ENCODE data around the gene CCIN. TPM values are rescaled to one million over a fixed set of nuclear protein-coding genes. Genes with fewer than 3 reads are reported as not detected.
"Not testable (repeated sequence)": the region's sequence is repeated elsewhere in the genome, so short reads cannot be mapped to it uniquely, and the experiment has no call there.

Gene CCIN
- total and polyA plus RNA-seq, 2 of the 13 experiments (the other 11 are each of a cell fraction or from before 2014, with no cell fraction given), result not detected

DNA sequence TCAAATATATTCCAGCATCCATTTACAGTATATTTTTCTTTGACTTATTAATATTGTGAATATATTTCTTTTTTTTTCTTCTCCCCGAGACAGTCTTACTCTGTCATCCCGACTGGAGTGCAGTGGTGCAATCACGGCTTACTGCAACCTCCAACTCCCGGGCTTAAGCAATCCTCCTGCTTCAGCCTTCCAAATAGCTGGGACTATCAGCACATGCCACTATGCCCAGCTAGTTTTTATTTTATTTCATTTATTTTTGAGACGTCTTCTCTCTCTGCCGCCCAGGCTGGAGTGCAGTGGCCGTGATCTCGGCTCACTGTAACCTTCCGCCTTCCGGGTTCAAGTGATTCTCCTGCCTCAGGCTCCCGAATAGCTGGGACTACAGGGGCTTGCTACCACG lies 40.0 kb upstream of the CCIN start:
- POLR2A ChIA-PET, result no interaction called here
- intact Hi-C loops (cut with micrococcal nuclease; ENCODE audit: unreplicated experiment), result no loop called here

DNA sequence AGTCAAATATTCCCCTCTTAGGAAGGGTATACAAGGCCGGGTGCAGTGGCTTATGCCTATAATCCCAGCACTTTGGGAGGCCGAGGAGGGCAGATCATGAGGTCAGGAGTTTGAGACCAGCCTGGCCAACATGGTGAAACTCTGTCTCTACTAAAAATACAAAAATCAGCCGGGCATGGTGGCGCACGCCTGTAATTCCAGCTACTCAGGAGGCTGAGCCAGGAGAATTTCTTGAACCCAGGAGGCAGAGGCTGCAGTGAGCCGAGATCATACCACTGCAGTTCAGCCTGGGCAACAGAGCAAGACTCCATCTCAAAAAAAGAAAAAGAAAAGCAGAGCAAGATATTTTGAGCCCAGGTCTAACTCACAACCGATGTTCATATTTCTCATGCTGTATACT lies 37.5 kb upstream of the CCIN start:
- H3K4me3 ChIP-seq (replicated peaks in 1 of 3; ENCODE audit: insufficient read depth in 1 of 3, low read depth in 2 of 3, low read length in 3 of 3); ATAC-seq; POLR2A ChIA-PET; H3K79me2 ChIP-seq (ENCODE audit: insufficient read depth, low read length); H3K36me3 ChIP-seq (replicated peaks in 1 of 2; ENCODE audit: control insufficient read depth in 1 of 2, insufficient read depth in 2 of 2, low read length in 2 of 2); DNase-seq (ENCODE audit: low spot score); in situ Hi-C loops (cut with HindIII; ENCODE audit: extremely low pct_ligation_motif_present, low pct_unique_long_range_greater_than_20kb); H3K9me3 ChIP-seq (ENCODE audit: low read length); H4K20me1 ChIP-seq (ENCODE audit: insufficient read depth, low read length); CTCF ChIA-PET (ENCODE audit: low intra/inter-chr PET ratio, low total read pairs); H3K9ac ChIP-seq (ENCODE audit: insufficient read depth, low read depth, low read length); H3K4me1 ChIP-seq (ENCODE audit: insufficient read depth, low read length); FAIRE-seq; H3K4me2 ChIP-seq (ENCODE audit: low read depth, low read length); intact Hi-C loops (cut with micrococcal nuclease; ENCODE audit: unreplicated experiment); H2AFZ ChIP-seq (ENCODE audit: low read length); H3K27ac ChIP-seq (ENCODE audit: extremely low read length, insufficient read depth, low read length); BruUV-seq (replicated peaks): not testable (repeated sequence)
- H3K27me3 ChIP-seq (ENCODE audit: control insufficient read depth in 1 of 2, insufficient read depth in 2 of 2, low read length in 2 of 2), result peaks cover 7 to 40% of the 10 kb centered on the region in 2 experiments
- WGBS (ENCODE audit: low lambda C conversion rate), result 17% methylated on average over 7 of the region's 7 CpGs

More for the DNA sequence above, 40.0 kb upstream of the CCIN start:
- peaks cover 7% of the 10 kb centered on the region for H3K4me1 ChIP-seq (ENCODE audit: insufficient read depth, low read length)
- no peak overlapping the region for H3K27ac ChIP-seq (ENCODE audit: extremely low read length, insufficient read depth, low read length)
- H3K4me2 ChIP-seq (ENCODE audit: low read depth, low read length), result no peak overlapping the region
- H3K36me3 ChIP-seq (replicated peaks in 1 of 2; ENCODE audit: control insufficient read depth in 1 of 2, insufficient read depth in 2 of 2, low read length in 2 of 2), result no peaks in the 10 kb centered on the region
- 36% methylated on average over 12 of the region's 12 CpGs for WGBS (ENCODE audit: low lambda C conversion rate)
- no peaks in the 10 kb centered on the region for H3K79me2 ChIP-seq (ENCODE audit: insufficient read depth, low read length)
- no peak for DNase-seq (ENCODE audit: low spot score)
- BruUV-seq (replicated peaks), result no TSS peak
- H4K20me1 ChIP-seq (ENCODE audit: insufficient read depth, low read length), result no peaks in the 10 kb centered on the region
- TF ChIP-seq TCF7 (IDR thresholded peaks at IDR 0.05; ENCODE audit: low read depth) (no peak), CEBPB (IDR thresholded peaks at IDR 0.05; ENCODE audit: borderline replicate concordance, low read depth, low read length) (peak; percentile 44; the same call in 1 of the 2 replicates), ZSCAN30 (CRISPR knock-in tag; IDR thresholded peaks at IDR 0.05) (no peak), ZNF143 (CRISPR knock-in tag; IDR thresholded peaks at IDR 0.05) (no peak), ZNF264 (CRISPR knock-in tag; IDR thresholded peaks at IDR 0.05) (no peak)
- peaks cover 0 to 20% of the 10 kb centered on the region in 2 experiments; a peak in 3 of 5 replicates for H3K27me3 ChIP-seq (ENCODE audit: control insufficient read depth in 1 of 2, insufficient read depth in 2 of 2, low read length in 2 of 2)
- H3K9ac ChIP-seq (ENCODE audit: insufficient read depth, low read depth, low read length), result no peak overlapping the region
- no peak for FAIRE-seq
- no peak overlapping the region for H3K4me3 ChIP-seq (replicated peaks in 1 of 3; ENCODE audit: insufficient read depth in 1 of 3, low read depth in 2 of 3, low read length in 3 of 3)
- CTCF ChIA-PET (ENCODE audit: low intra/inter-chr PET ratio, low total read pairs), result no interaction called here
- no peak for ATAC-seq
- in situ Hi-C loops (cut with HindIII; ENCODE audit: extremely low pct_ligation_motif_present, low pct_unique_long_range_greater_than_20kb), result no loop called here
- H3K9me3 ChIP-seq (ENCODE audit: low read length), result no peaks in the 10 kb centered on the region
- no peak overlapping the region for H2AFZ ChIP-seq (ENCODE audit: low read length)

All from HepG2 (cell line).